WTC11 (cell line): Measurements from ENCODE around the gene PIP4P1. TPM values are rescaled to one million over a fixed set of nuclear protein-coding genes. Genes with fewer than 3 reads are reported as not detected.

Source experiments
- ATAC-seq: fragments of 200-7000 bp; cut with Tn5 transposase; 2 replicates; pipeline ENCODE4 v1.10.0; 2021; ENCODE audit warnings: mild to moderate bottlenecking, moderate library complexity
- CTCF ChIA-PET: fragments of 300-600 bp; sonication (Branson Sonifier 250); formaldehyde crosslinking; loops from one replicate; lab custom pipeline; 2021; ENCODE audit warnings: antibody characterized with exemption; lab: Charles Lee
- POLR2A ChIA-PET: fragments of 350-600 bp; sonication (Branson Sonifier 250); formaldehyde crosslinking; loops from one replicate; lab custom pipeline; 2021; ENCODE audit warnings: antibody characterized with exemption; lab: Charles Lee
- DNase-seq: peaks from one replicate; pipeline ENCODE4 v3.0.0; 2021; ENCODE audit warnings: low spot score
- H3K27ac Mint-ChIP-seq: 2 replicates; pipeline ENCODE4 v1.8.0; 2021; ENCODE audit warnings: mixed read lengths
- H3K27me3 Mint-ChIP-seq: 2 replicates; pipeline ENCODE4 v1.8.0; 2021; ENCODE audit warnings: low read depth, mild to moderate bottlenecking, moderate library complexity, mixed read lengths
- H3K36me3 Mint-ChIP-seq: 2 replicates; pipeline ENCODE4 v1.8.0; 2021; ENCODE audit warnings: mixed read lengths
- H3K4me1 Mint-ChIP-seq: 2 replicates; pipeline ENCODE4 v1.8.0; 2022; ENCODE audit warnings: mixed read lengths
- H3K4me3 Mint-ChIP-seq: 2 replicates; pipeline ENCODE4 v1.8.0; 2021; ENCODE audit warnings: mild to moderate bottlenecking, moderate library complexity, mixed read lengths
- H3K9me3 Mint-ChIP-seq: 2 replicates; pipeline ENCODE4 v1.8.0; 2021; ENCODE audit warnings: mixed read lengths
- CBFB ChIP-seq: sonication (generic); formaldehyde crosslinking; IDR thresholded peaks from 2 replicates; pipeline ENCODE4 v1.8.1; 2022; ENCODE audit warnings: mild to moderate bottlenecking, low read depth, missing genetic modification reagents
- CREB1 ChIP-seq: sonication (generic); formaldehyde crosslinking; IDR thresholded peaks from 2 replicates; pipeline ENCODE4 v1.8.0; 2023; ENCODE audit warnings: mild to moderate bottlenecking, missing genetic modification reagents
- KAT7 ChIP-seq: sonication (generic); formaldehyde crosslinking; IDR thresholded peaks from 2 replicates; pipeline ENCODE4 v1.8.1; 2023; ENCODE audit warnings: missing genetic modification reagents, mild to moderate bottlenecking, borderline replicate concordance
- MYBL2 ChIP-seq: sonication (generic); formaldehyde crosslinking; IDR thresholded peaks from 2 replicates; pipeline ENCODE4 v1.8.1; 2023; ENCODE audit warnings: mild to moderate bottlenecking, moderate library complexity, missing genetic modification reagents
- NFE2L1 ChIP-seq: sonication (generic); formaldehyde crosslinking; IDR thresholded peaks from 2 replicates; pipeline ENCODE4 v1.8.1; 2023; ENCODE audit warnings: missing genetic modification reagents
- NR3C1 ChIP-seq: sonication (generic); formaldehyde crosslinking; conservative IDR thresholded peaks from 2 replicates; pipeline ENCODE4 v1.8.1; 2023; ENCODE audit warnings: low read depth, mild to moderate bottlenecking, missing genetic modification reagents
- SOX15 ChIP-seq: fragments of 250-450 bp; sonication (Bioruptor Pico); IDR thresholded peaks from 2 replicates; pipeline ENCODE4 v1.9.0; 2021; ENCODE audit warnings: mild to moderate bottlenecking
- TP53 ChIP-seq: sonication (generic); formaldehyde crosslinking; IDR thresholded peaks from 2 replicates; pipeline ENCODE4 v1.8.1; 2023; ENCODE audit warnings: mild to moderate bottlenecking, missing genetic modification reagents
- ZNF232 ChIP-seq: sonication (generic); formaldehyde crosslinking; IDR thresholded peaks from 2 replicates; pipeline ENCODE4 v1.8.0; 2022; ENCODE audit warnings: mild to moderate bottlenecking, missing genetic modification reagents
- ZNF423 ChIP-seq: fragments of 250-450 bp; sonication (Bioruptor Pico); IDR thresholded peaks from 2 replicates; pipeline ENCODE4 v2.1.2; 2022; ENCODE audit warnings: mild to moderate bottlenecking, moderate library complexity
- total RNA-seq: library from RNA; stranded (reverse); gene quantifications from 3 replicates; pipeline ENCODE4 v1.2.3, GENCODE V29; 2021
- TF ChIP-seq, protein P1 (sequence below): sonication (generic); formaldehyde crosslinking; conservative IDR thresholded peaks from 2 replicates; pipeline ENCODE4 v1.8.1; 2022; ENCODE audit warnings: mild to moderate bottlenecking, missing genetic modification reagents
- TF ChIP-seq, protein P2 (sequence below): fragments of 250-450 bp; sonication (Bioruptor Pico); IDR thresholded peaks from 2 replicates; pipeline ENCODE4 v1.9.0; 2021; ENCODE audit warnings: mild to moderate bottlenecking
- TF ChIP-seq, protein P3 (sequence below): sonication (generic); formaldehyde crosslinking; IDR thresholded peaks from 2 replicates; pipeline ENCODE4 v1.8.1; 2023; ENCODE audit warnings: mild to moderate bottlenecking, missing genetic modification reagents, borderline replicate concordance
- TF ChIP-seq, protein P4 (sequence below): sonication (generic); formaldehyde crosslinking; IDR thresholded peaks from 2 replicates; pipeline ENCODE4 v1.8.1; 2022; ENCODE audit warnings: missing genetic modification reagents, borderline replicate concordance
- TF ChIP-seq, protein P5 (sequence below): sonication (generic); formaldehyde crosslinking; IDR thresholded peaks from 2 replicates; pipeline ENCODE4 v1.8.1; 2023; ENCODE audit warnings: mild to moderate bottlenecking, missing genetic modification reagents

The PIP4P1 gene
- total RNA-seq, 1 experiment from 2014 or later: 34.1 TPM

DNA sequence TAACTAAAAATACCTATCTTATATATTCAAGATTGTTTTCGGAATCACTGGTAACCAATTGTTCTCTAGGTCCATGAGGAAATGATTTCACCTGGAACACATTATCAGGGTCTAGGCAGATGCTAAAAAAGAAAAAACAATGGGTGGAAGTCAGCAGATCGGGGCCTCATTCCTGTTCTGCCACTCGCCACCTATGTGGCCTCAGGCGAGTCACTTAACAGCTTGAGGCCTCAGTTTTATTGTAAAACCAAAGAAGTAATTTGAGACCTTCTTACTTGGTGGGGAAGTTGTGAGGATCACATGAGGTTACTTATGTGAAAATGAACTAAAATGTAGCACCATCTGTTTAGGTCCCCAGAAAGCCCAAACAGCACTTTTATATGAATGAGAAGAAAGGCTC lies 37.9 kb upstream of the PIP4P1 start:
- Mint-ChIP-seq H3K27ac (peak overlapping the region; percentile 90), H3K36me3 (peaks cover 21% of the 10 kb centered on the region), H3K27me3 (no peaks in the 10 kb centered on the region), H3K4me3 (0 out of 2 replicates have a peak overlapping the region, but pooled peaks have one; percentile 11), H3K4me1 (peaks cover 37% of the 10 kb centered on the region), H3K9me3 (peaks cover 21% of the 10 kb centered on the region)
- ChIA-PET POLR2A (no interaction called here), CTCF (interaction anchor here (1.7 to 1.8 kb wide), 2 partner anchors 12 to 83 kb away, joined by 5 to 10 read pairs; no protein-coding TSS in a partner anchor)
- TF ChIP-seq SOX15 (no peak), TP53 (no peak), CBFB (no peak), NR3C1 (CRISPR knock-in tag) (no peak), MYBL2 (no peak)
- TF ChIP-seq, protein P1, sequence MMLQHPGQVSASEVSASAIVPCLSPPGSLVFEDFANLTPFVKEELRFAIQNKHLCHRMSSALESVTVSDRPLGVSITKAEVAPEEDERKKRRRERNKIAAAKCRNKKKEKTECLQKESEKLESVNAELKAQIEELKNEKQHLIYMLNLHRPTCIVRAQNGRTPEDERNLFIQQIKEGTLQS (CRISPR knock-in tag): no peak
- ATAC-seq (peak; percentile 80), DNase-seq (no peak)

DNA sequence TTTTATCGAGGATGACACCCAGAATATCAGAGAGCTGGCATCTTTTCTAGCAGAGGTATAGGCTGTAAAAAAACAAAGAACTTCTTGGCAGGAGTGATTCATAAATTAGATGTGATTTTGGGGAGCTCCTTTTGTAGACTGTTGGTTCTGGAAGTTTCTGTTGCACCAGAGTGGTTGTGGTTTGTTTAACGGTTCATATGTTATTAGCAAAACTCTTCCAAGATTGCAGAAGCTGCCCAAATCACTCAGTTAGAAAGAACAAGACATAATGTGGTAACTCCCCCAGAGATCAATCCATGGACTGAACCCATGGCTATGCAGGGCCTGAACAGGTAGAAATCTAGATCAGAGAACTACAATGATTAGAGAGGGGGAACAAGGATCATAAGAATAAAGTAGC lies 37.4 kb upstream of the PIP4P1 start:
- ChIA-PET POLR2A (no interaction called here), CTCF (interaction anchor here (1.7 to 1.8 kb wide), 2 partner anchors 11 to 83 kb away, joined by 5 to 10 read pairs; no protein-coding TSS in a partner anchor)
- DNase-seq: no peak
- no peak overlapping the region for H3K4me3 Mint-ChIP-seq
- ATAC-seq: no peak
- H3K27ac Mint-ChIP-seq: peak overlapping the region; percentile 98
- peaks cover 19% of the 10 kb centered on the region for H3K9me3 Mint-ChIP-seq
- H3K4me1 Mint-ChIP-seq: peaks cover 40% of the 10 kb centered on the region
- no peak for TF ChIP-seq ZNF232 (CRISPR knock-in tag)
- no peak for TF ChIP-seq CREB1 (CRISPR knock-in tag)
- no peak for TF ChIP-seq ZNF423 (CRISPR knock-in tag)
- no peak for TF ChIP-seq KAT7
- no peak for TF ChIP-seq NFE2L1 (CRISPR knock-in tag)
- TF ChIP-seq, protein P2, sequence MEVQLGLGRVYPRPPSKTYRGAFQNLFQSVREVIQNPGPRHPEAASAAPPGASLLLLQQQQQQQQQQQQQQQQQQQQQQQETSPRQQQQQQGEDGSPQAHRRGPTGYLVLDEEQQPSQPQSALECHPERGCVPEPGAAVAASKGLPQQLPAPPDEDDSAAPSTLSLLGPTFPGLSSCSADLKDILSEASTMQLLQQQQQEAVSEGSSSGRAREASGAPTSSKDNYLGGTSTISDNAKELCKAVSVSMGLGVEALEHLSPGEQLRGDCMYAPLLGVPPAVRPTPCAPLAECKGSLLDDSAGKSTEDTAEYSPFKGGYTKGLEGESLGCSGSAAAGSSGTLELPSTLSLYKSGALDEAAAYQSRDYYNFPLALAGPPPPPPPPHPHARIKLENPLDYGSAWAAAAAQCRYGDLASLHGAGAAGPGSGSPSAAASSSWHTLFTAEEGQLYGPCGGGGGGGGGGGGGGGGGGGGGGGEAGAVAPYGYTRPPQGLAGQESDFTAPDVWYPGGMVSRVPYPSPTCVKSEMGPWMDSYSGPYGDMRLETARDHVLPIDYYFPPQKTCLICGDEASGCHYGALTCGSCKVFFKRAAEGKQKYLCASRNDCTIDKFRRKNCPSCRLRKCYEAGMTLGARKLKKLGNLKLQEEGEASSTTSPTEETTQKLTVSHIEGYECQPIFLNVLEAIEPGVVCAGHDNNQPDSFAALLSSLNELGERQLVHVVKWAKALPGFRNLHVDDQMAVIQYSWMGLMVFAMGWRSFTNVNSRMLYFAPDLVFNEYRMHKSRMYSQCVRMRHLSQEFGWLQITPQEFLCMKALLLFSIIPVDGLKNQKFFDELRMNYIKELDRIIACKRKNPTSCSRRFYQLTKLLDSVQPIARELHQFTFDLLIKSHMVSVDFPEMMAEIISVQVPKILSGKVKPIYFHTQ (CRISPR knock-in tag): no peak
- TF ChIP-seq, protein P3, sequence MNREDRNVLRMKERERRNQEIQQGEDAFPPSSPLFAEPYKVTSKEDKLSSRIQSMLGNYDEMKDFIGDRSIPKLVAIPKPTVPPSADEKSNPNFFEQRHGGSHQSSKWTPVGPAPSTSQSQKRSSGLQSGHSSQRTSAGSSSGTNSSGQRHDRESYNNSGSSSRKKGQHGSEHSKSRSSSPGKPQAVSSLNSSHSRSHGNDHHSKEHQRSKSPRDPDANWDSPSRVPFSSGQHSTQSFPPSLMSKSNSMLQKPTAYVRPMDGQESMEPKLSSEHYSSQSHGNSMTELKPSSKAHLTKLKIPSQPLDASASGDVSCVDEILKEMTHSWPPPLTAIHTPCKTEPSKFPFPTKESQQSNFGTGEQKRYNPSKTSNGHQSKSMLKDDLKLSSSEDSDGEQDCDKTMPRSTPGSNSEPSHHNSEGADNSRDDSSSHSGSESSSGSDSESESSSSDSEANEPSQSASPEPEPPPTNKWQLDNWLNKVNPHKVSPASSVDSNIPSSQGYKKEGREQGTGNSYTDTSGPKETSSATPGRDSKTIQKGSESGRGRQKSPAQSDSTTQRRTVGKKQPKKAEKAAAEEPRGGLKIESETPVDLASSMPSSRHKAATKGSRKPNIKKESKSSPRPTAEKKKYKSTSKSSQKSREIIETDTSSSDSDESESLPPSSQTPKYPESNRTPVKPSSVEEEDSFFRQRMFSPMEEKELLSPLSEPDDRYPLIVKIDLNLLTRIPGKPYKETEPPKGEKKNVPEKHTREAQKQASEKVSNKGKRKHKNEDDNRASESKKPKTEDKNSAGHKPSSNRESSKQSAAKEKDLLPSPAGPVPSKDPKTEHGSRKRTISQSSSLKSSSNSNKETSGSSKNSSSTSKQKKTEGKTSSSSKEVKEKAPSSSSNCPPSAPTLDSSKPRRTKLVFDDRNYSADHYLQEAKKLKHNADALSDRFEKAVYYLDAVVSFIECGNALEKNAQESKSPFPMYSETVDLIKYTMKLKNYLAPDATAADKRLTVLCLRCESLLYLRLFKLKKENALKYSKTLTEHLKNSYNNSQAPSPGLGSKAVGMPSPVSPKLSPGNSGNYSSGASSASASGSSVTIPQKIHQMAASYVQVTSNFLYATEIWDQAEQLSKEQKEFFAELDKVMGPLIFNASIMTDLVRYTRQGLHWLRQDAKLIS (CRISPR knock-in tag): no peak
- no peaks in the 10 kb centered on the region for H3K27me3 Mint-ChIP-seq
- H3K36me3 Mint-ChIP-seq: peaks cover 17% of the 10 kb centered on the region

DNA sequence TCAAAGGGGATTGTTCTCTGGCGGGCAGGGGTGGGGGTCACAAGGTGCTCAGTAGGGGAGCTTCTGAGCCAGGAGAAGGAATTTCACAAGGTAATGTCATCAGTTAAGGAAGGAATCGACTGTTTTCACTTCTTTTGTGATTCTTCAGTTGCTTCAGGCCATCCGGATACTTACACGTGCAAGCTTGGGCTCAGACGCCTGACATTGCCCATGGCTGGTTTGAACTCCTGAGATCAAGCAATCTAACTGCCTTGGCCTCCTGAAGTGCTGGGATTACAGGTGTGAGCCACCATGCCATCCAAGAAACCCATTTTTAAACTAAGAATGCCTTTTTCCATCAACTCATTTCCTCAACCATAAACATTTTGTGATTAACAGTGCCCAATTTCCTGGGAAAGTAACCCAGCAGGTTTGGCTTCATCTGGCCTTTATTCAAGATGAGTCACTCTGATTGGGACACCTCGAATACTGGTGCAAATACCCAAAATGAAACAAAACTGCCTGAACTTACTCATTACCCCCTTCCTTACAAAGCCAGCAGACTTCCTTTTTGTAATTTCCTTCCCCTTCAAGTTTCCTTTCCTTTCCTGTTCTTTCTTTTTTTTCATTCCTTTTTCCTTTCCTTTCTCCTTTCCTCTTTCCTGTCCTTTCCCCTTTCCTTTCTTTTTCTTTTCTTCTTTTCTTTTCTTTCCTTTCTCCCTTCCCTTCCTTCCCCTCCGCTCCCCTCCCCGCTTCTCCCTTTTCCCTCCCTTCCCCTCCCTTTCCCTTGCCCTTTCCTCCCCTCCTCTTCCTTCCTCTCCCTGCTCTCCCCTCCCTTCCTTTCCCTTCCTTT lies 33.9 kb upstream of the PIP4P1 start:
- H3K27ac Mint-ChIP-seq: peak overlapping the region; percentile 31
- peaks cover 20% of the 10 kb centered on the region for H3K9me3 Mint-ChIP-seq
- CTCF ChIA-PET: no interaction called here
- H3K4me3 Mint-ChIP-seq: no peak overlapping the region
- no peaks in the 10 kb centered on the region for H3K27me3 Mint-ChIP-seq
- DNase-seq: no peak
- no peak for TF ChIP-seq NR3C1 (CRISPR knock-in tag)
- TF ChIP-seq, protein P4, sequence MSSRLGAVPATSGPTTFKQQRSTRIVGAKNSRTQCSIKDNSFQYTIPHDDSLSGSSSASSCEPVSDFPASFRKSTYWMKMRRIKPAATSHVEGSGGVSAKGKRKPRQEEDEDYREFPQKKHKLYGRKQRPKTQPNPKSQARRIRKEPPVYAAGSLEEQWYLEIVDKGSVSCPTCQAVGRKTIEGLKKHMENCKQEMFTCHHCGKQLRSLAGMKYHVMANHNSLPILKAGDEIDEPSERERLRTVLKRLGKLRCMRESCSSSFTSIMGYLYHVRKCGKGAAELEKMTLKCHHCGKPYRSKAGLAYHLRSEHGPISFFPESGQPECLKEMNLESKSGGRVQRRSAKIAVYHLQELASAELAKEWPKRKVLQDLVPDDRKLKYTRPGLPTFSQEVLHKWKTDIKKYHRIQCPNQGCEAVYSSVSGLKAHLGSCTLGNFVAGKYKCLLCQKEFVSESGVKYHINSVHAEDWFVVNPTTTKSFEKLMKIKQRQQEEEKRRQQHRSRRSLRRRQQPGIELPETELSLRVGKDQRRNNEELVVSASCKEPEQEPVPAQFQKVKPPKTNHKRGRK (CRISPR knock-in tag): peak; percentile 78; the same call in 1 of the 2 replicates
- TF ChIP-seq, protein P5, sequence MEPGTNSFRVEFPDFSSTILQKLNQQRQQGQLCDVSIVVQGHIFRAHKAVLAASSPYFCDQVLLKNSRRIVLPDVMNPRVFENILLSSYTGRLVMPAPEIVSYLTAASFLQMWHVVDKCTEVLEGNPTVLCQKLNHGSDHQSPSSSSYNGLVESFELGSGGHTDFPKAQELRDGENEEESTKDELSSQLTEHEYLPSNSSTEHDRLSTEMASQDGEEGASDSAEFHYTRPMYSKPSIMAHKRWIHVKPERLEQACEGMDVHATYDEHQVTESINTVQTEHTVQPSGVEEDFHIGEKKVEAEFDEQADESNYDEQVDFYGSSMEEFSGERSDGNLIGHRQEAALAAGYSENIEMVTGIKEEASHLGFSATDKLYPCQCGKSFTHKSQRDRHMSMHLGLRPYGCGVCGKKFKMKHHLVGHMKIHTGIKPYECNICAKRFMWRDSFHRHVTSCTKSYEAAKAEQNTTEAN (CRISPR knock-in tag): no peak
- H3K36me3 Mint-ChIP-seq: peaks cover 17% of the 10 kb centered on the region
- ATAC-seq: no peak
- POLR2A ChIA-PET: no interaction called here
- peaks cover 48% of the 10 kb centered on the region for H3K4me1 Mint-ChIP-seq
